Right lobe of liver (tissue), 4 donors: ENCODE measurements around the gene IFI27.

Source experiments
- POLR2A ChIP-seq: fragments of 450-650 bp; IDR thresholded peaks from one replicate; pipeline ENCODE4 v1.6.1; 2017; ENCODE audit warnings: antibody characterized with exemption, mild to moderate bottlenecking
- TF ChIP-seq, protein P1 (sequence below), 4 donors: fragments of 200-600 bp in 3 of 4; fragments of 450-650 bp in 1 of 4; IDR thresholded peaks; one replicate each; pipeline versions ENCODE4 v1.5.1 to v1.8.0; 2016 to 2022; ENCODE audit warnings: antibody characterized with exemption in 4 of 4, mild to moderate bottlenecking in 2 of 4
- donor health status: DM: no; HTN: no; CAD: no.
- donor health status: DM: no; HTN: no; CAD: no.
- donor health status: DM: no; HTN: yes; CAD: no.

DNA sequence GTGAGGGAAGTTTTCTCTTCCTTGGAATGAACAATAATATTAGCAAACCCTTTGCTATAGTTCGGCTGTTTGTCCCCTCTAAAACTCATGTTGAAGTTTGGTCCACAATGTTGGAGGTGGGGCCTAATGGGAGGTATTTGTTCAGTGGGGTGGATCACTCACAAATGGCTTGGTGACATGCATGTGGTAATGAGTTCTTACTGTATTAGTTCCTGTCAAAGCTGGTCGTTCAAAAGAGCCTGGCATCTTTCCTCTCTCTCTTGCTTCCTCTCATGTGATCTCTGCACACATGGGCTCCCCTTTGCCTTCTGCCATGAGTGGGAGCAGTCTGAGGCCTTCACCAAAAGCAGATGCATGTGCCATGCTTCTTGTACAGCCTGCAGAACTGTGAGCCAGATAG lies 50.5 kb downstream of the IFI27 start:
- TF ChIP-seq, protein P1, sequence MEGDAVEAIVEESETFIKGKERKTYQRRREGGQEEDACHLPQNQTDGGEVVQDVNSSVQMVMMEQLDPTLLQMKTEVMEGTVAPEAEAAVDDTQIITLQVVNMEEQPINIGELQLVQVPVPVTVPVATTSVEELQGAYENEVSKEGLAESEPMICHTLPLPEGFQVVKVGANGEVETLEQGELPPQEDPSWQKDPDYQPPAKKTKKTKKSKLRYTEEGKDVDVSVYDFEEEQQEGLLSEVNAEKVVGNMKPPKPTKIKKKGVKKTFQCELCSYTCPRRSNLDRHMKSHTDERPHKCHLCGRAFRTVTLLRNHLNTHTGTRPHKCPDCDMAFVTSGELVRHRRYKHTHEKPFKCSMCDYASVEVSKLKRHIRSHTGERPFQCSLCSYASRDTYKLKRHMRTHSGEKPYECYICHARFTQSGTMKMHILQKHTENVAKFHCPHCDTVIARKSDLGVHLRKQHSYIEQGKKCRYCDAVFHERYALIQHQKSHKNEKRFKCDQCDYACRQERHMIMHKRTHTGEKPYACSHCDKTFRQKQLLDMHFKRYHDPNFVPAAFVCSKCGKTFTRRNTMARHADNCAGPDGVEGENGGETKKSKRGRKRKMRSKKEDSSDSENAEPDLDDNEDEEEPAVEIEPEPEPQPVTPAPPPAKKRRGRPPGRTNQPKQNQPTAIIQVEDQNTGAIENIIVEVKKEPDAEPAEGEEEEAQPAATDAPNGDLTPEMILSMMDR (IDR thresholded peaks at IDR 0.05), result no peak
- TF ChIP-seq POLR2A, result no peak
